GF-D8 (cell line): ENCODE results near the gene TFE3.
A peak's percentile ranks its signal among the peaks of the same experiment; 100 is the strongest.

ENCODE experiments used
- DNase-seq: peaks from one replicate; lab custom pipeline; 2025; lab: John Stamatoyannopoulos, UW

TFE3 gene, protein sequence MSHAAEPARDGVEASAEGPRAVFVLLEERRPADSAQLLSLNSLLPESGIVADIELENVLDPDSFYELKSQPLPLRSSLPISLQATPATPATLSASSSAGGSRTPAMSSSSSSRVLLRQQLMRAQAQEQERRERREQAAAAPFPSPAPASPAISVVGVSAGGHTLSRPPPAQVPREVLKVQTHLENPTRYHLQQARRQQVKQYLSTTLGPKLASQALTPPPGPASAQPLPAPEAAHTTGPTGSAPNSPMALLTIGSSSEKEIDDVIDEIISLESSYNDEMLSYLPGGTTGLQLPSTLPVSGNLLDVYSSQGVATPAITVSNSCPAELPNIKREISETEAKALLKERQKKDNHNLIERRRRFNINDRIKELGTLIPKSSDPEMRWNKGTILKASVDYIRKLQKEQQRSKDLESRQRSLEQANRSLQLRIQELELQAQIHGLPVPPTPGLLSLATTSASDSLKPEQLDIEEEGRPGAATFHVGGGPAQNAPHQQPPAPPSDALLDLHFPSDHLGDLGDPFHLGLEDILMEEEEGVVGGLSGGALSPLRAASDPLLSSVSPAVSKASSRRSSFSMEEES

GRCh38 chrX:49043220-49043986 is at the start of gene TFE3:
Gene TFE3, minus strand, starts transcription at chrX:49043357. Its CDS starts 131 bp downstream, at chrX:49043226.
- peak; percentile 92 for DNase-seq

GRCh38 chrX:49089553-49089952 is 46.4 kb upstream of the TFE3 start:
- no peak for DNase-seq

DNA sequence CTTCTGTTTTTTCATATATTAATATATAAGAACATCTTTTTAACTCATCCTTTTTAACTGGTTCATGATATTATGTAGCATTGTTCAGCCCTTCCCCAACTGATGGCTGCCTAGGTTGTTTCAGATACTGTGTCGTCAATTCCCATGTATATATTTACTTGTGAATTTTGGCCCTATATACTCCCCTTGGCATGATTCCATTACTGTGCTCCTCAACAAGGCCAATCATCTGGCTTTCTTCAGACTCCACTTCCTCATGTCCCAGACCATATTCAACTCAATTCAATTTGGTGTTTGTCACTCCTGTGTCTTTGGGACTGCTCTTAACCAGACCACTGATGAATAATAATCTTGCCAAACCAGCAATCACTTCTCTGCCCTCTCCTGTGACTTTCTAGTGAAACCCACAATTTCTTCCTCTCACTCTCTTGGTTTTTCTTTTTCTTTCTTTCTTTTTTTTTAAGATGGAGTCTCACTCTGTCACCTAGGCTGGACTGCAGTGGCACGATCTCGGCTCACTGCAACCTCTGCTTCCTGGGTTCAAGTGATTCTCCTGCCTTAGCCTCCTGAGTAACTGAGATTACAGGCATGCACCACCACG is 39.2 kb upstream of the TFE3 start:
- no peak for DNase-seq

- peak; percentile 4 for DNase-seq
Measured at GRCh38 chrX:49079489-49080428, 36.6 kb upstream of the TFE3 start, which contains the start of gene WDR45. Gene WDR45, minus strand, starts transcription at chrX:49079887. Its CDS starts 1,792 bp downstream, at chrX:49078095.

DNA sequence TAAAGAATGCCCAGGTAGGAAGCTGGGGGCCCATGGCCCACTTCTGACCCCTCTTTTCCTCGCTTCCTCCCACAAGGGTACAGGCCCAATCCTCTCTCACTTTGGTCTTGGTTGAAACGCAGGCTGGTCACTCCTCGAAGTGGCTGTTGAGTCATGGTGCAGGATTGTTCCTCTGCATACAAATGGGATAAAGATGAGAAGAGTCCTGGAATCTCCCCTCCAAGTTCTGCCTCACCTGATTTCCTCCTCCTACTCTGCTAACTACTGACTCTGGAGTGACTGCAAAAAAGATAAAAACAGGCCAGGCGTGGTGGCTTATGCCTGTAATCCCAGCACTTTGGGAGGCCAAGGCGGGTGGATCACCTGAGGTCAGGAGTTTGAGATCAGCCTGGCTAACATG is 34.8 kb upstream of the TFE3 start:
- no peak for DNase-seq

DNA sequence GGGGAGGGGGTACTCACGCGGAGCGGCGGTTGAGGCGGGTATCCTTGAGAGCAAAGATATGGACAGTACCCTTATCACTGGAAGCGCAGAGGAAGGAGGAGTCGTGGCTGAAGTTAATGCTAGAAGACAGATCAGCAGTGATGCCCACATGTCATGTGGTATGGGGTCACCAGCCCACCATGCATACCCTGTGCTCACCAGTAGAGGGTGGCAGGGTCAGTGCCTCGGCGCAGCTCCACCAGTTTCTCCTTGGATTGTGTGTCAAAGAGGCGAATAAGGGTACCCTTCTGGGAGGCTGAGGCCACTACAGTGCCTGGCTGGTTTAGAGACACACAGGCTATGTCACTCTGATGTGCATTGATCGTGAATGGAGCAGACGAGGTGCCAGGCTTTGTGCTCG is 32.2 kb upstream of the TFE3 start:
- no peak for DNase-seq

DNA sequence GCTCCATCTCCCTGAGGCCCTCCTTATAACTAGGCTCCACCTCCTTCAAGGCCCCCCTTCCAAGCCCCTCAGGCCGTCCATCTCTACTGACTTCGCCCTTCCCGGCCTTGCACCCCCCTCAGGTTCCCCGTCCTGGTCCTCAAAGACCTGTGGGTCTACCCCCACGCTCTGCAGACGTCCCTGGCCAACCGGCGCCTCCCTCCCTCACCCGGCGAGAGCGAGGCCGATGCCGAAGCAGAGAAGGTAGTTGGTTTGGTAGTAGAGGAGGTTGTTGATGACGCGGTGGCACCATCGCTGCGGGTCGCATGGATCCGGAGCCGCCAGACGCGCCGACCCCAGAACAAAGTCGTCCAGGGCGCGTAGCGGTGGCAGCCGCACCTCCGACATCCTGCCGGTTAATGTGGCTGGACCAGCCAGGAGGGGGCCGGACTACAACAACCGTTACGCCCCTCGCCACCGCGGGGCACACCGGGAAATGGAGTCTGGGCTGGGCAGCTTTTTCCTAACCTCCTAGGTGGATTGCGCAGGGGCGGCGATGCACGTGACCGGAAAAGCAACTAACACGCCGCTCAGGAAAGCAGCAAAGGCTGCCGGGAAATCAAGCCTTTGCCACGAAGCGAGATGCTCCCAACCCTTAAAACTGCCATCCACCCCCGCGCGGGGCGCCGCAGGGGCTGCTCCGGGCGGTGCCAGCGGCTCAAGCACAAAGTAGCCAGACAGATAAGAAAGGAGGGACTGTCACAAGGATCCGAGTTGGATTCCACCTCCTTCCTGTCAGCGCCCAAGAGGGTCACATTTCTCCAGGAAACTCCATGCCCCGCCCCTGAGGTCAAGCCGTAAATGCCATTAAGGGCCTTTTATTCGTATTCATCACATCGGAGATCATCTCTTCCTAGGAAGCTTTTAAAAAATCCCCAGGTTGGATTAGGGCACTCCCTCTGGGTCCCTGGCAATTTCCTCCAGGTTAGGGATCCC is 30.7 kb upstream of the TFE3 start, which contains the start of gene PRAF2:
Gene PRAF2 (minus strand): TSS at position 402 of the 975 bp plus-strand sequence. CDS start 15 bp downstream, at position 387.
- peak; percentile 69 for DNase-seq

DNA sequence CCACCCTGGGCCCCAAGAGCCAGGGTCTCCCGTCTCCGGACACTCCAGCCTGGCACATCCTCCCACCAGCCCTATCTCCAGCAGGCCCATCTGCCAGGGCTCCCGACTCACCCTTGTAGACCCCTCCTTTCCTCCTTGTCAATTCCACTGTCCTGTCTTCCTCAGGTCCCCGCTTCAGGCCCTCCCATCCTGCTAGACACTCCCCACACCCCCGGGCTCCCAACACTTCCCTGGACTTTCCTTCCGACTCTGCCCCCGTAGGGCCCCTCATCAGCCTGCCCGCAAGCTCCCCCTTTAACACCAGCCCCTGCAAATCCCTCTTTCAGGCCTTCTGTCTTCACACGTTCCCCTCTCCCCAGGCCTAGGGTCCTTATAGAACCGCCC is 29.5 kb upstream of the TFE3 start:
- no peak for DNase-seq

DNA sequence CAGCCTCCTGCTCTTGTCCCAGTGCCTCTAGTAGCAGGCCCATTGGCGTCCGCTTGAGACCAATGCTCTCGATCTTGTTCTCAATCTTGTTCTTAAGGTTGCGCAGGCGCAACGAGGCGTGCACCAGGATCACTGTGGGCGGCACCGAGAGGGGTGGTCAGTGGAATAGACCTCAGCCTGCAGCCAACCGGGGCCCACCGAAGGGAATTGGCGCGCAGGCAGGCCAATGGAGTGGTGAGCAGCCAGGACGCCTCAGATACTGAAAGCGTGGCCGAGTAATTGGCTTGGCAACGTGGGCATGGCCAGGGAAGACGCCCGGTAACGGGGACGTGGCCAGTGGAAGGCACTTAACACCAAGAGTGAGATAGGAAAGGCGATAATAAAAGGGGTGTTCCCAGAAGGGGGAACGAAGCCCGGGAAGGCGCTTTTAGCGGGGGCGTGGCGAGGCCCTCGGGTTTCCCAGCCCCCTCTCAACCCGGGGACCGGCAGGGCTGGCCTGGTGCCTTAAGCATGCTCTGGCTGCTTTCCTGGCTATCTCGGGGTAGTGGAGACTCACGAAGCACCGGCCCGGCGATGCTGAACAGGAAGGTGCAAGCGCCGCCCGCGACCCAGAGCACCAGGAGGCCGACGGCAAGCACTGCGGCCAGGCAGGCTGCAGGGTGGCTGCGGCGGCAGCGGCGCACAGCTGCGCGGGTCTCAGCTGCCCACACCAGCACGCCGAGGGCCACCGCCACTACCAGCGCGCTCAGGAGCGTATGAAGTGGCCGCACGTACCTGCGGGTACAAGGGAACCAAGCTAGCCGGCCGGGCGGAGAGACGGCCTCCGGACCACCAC is 28.9 kb upstream of the TFE3 start:
- no peak for DNase-seq

- no peak for DNase-seq
Measured at GRCh38 chrX:49070988-49071387, 27.8 kb upstream of the TFE3 start.

GRCh38 chrX:49069038-49069437 is 25.9 kb upstream of the TFE3 start:
- DNase-seq = no peak

- no peak for DNase-seq
Measured at GRCh38 chrX:49067285-49068120, 24.3 kb upstream of the TFE3 start.

DNA sequence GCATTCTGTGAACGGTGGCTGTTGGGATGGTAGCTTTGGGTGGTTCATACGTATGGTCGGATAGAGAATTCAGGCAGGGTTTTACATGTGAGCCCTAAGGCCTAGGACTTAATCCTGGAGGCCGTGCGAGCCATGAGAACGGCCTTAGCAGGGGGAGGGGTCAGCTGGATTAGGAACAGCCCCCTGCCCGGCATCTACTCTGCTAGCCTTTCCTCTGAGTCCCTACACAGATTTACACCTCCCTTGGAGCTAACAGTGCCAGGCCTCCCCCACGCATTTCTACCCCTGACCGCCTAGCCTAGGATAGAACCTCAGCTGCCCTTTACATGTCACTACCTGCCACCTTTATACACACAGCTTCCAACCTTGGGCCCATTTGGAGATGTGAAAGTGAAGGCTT is 23.5 kb upstream of the TFE3 start:
- no peak for DNase-seq

GRCh38 chrX:49066278-49066677 is 23.1 kb upstream of the TFE3 start:
- DNase-seq = no peak

DNA sequence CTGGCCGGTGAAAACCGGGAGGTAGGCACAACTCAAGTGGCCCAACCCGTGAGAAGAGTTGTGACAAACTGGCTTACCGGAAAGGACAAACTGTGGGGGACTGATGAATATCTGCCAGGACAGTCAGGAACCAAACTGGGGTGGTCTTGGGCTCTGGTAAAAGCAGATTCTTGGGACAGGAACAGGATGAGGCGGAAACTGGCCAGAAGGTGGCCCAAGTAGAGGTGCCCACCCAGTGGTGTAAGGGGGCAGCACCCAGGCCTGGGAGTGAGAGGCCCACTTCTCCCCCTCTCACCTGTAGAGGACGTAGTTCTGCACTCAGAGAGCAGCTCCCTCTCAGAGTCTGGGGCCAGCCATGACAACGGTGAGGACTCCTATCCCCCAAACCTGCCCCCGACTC is 21.6 kb upstream of the TFE3 start:
- DNase-seq = no peak

GRCh38 chrX:49064303-49064702 is 21.1 kb upstream of the TFE3 start:
- DNase-seq = no peak

- DNase-seq = no peak
Measured at GRCh38 chrX:49063715-49064114, 20.6 kb upstream of the TFE3 start.

DNA sequence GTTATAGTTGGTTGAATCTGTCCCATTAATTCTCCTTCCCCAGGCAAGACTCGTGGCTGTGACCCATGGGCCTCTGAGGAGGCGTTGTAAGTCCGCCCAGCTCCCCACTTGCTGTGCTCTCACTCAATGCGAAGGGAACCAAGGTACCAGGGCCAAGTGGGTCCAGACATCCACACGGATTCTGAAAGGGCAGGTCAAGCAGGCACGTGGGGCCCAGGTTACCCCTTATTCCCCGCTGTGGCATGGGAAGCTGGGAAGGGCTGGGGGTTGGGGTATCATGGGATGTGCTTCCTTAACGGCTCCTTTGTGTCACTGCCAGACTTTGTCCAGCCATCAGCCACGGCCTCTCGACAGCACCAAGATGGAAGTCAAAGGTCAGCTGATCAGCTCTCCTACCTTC is 18.8 kb upstream of the TFE3 start:
- no peak for DNase-seq
